Epithelial cell of prostate (primary cell): ENCODE measurements around the gene PYCR2.
"Not testable (repeated sequence)": the region's sequence is repeated elsewhere in the genome, so short reads cannot be mapped to it uniquely, and the experiment has no call there.

ENCODE experiments used
- DNase-seq: peaks from one replicate; pipeline ENCODE4 v3.0.0-alpha.2; 2011; ENCODE audit warnings: low read depth, low spot score
- H3K27ac ChIP-seq: fragments of 450-650 bp; 2 replicates; pipeline ENCODE4 v1.5.1; 2017; ENCODE audit warnings: mild to moderate bottlenecking

The PYCR2 gene

GRCh38 chr1:225897595-225898514 is 26.2 kb downstream of the PYCR2 start:
- no peak overlapping the region for H3K27ac ChIP-seq
- DNase-seq, result no peak

GRCh38 chr1:225896937-225897549 is 27.0 kb downstream of the PYCR2 start:
- DNase-seq, result peak; percentile 63
- no peak overlapping the region for H3K27ac ChIP-seq

- no peak overlapping the region for H3K27ac ChIP-seq
- no peak for DNase-seq
Measured at GRCh38 chr1:225896494-225896893, 27.6 kb downstream of the PYCR2 start.

- DNase-seq, result no peak
- no peak overlapping the region for H3K27ac ChIP-seq
Measured at GRCh38 chr1:225892307-225892706, 31.7 kb downstream of the PYCR2 start.

GRCh38 chr1:225891229-225891972 is 32.6 kb downstream of the PYCR2 start:
- DNase-seq, result no peak
- no peak overlapping the region for H3K27ac ChIP-seq

- DNase-seq, result no peak
- H3K27ac ChIP-seq, result no peak overlapping the region
Measured at GRCh38 chr1:225890346-225891228, 33.5 kb downstream of the PYCR2 start.

GRCh38 chr1:225889743-225890142 is 34.3 kb downstream of the PYCR2 start:
- no peak for DNase-seq
- H3K27ac ChIP-seq, result no peak overlapping the region

- no peak within 1 kb of the TSS for H3K27ac ChIP-seq
- no peak for DNase-seq
Measured at GRCh38 chr1:225888898-225889601, 35.0 kb downstream of the PYCR2 start, which contains the start of gene LEFTY1. Gene LEFTY1 (minus strand): TSS chr1:225889146. CDS start chr1:225889066, 80 bp downstream.

GRCh38 chr1:225888289-225888897 is 35.7 kb downstream of the PYCR2 start:
- no peak overlapping the region for H3K27ac ChIP-seq
- no peak for DNase-seq

GRCh38 chr1:225887554-225888288 is 36.3 kb downstream of the PYCR2 start:
- not testable (repeated sequence) for H3K27ac ChIP-seq, DNase-seq

GRCh38 chr1:225887030-225887314 is 37.1 kb downstream of the PYCR2 start:
- DNase-seq, result no peak
- no peak overlapping the region for H3K27ac ChIP-seq

GRCh38 chr1:225886159-225887029 is 37.7 kb downstream of the PYCR2 start:
- no peak overlapping the region for H3K27ac ChIP-seq
- no peak for DNase-seq

- no peak for DNase-seq
- H3K27ac ChIP-seq, result no peak overlapping the region
Measured at GRCh38 chr1:225885336-225885735, 38.7 kb downstream of the PYCR2 start.

GRCh38 chr1:225883616-225884265 is 40.3 kb downstream of the PYCR2 start:
- no peak overlapping the region for H3K27ac ChIP-seq
- no peak for DNase-seq

- no peak for DNase-seq
- peak overlapping the region; percentile 79 for H3K27ac ChIP-seq
Measured at GRCh38 chr1:225882694-225883615, 41.1 kb downstream of the PYCR2 start.
